ENCODE data around the gene FOXO6. TPM values are rescaled to one million over a fixed set of nuclear protein-coding genes. Genes with fewer than 3 reads are reported as not detected.
A peak's percentile ranks its signal among the peaks of the same experiment; 100 is the strongest.

FOXO6 gene
- total RNA-seq, 1 experiment from 2014 or later, result 9.0 TPM

- H3K27ac ChIP-seq, result no peak overlapping the region
- POLR2A ChIA-PET (ENCODE audit: unreplicated experiment), result interaction anchor here (0.5 kb wide), 1 partner anchor 98 kb away, joined by 3 read pairs; no protein-coding TSS in a partner anchor
- H3F3A ChIP-seq (ENCODE audit: insufficient read depth, low read depth), result no peaks in the 10 kb centered on the region; the same call in 1 of the 2 replicates
- H3K27me3 ChIP-seq (ENCODE audit: insufficient read depth, low read depth), result no peaks in the 10 kb centered on the region
- CTCF ChIA-PET, result interaction anchor here (0.7 to 1.5 kb wide), 7 partner anchors 35 to 193 kb away, joined by 3 to 9 read pairs (median 5); partner anchors contain the start of gene FOXO6
- H3K4me3 ChIP-seq, result no peak overlapping the region
- H3K36me3 ChIP-seq (ENCODE audit: low read depth), result no peaks in the 10 kb centered on the region
- no peaks in the 10 kb centered on the region for H3K79me2 ChIP-seq (ENCODE audit: low read depth)
- no peak overlapping the region for H2AFZ ChIP-seq
- TF ChIP-seq CTCF (conservative IDR thresholded peaks at IDR 0.05) (peak; percentile 84), EZH2 (IDR thresholded peaks at IDR 0.05; ENCODE audit: low read depth) (no peak)
- no TSS peak for BruUV-seq (replicated peaks)
- H3K9me3 ChIP-seq (ENCODE audit: insufficient read depth, low read depth), result no peaks in the 10 kb centered on the region
- H3K9me2 ChIP-seq (ENCODE audit: insufficient read depth), result no peaks in the 10 kb centered on the region
- peak; percentile 60 to 82 for DNase-seq
- intact Hi-C loops (cut with micrococcal nuclease; ENCODE audit: unreplicated experiment), result loop anchor here (1.0 to 5.0 kb wide), 6 partner anchors 40 to 192 kb away; no protein-coding TSS in a partner anchor
- H3K4me1 ChIP-seq (replicated peaks; ENCODE audit: insufficient read depth), result peaks cover 17% of the 10 kb centered on the region
- H3K4me2 ChIP-seq, result no peak overlapping the region
- no peaks in the 10 kb centered on the region for H4K20me1 ChIP-seq (ENCODE audit: insufficient read depth)
These were observed 38.4 kb upstream of the FOXO6 start for GRCh38 chr1:41322835-41323234.

GRCh38 chr1:41323243-41323642 is 38.0 kb upstream of the FOXO6 start:
- no peaks in the 10 kb centered on the region for H4K20me1 ChIP-seq (ENCODE audit: insufficient read depth)
- BruUV-seq (replicated peaks), result no TSS peak
- peaks cover 15% of the 10 kb centered on the region for H3K4me1 ChIP-seq (replicated peaks; ENCODE audit: insufficient read depth)
- H2AFZ ChIP-seq, result no peak overlapping the region
- H3K27ac ChIP-seq, result no peak overlapping the region
- DNase-seq, result no peak
- no peak; the same call in 1 of the 2 replicates for TF ChIP-seq CTCF (conservative IDR thresholded peaks at IDR 0.05)
- TF ChIP-seq EZH2 (IDR thresholded peaks at IDR 0.05; ENCODE audit: low read depth), result no peak
- POLR2A ChIA-PET (ENCODE audit: unreplicated experiment), result no interaction called here
- no peaks in the 10 kb centered on the region for H3K36me3 ChIP-seq (ENCODE audit: low read depth)
- intact Hi-C loops (cut with micrococcal nuclease; ENCODE audit: unreplicated experiment), result loop anchor here (1.0 to 5.0 kb wide), 6 partner anchors 40 to 192 kb away; no protein-coding TSS in a partner anchor
- no peaks in the 10 kb centered on the region for H3K27me3 ChIP-seq (ENCODE audit: insufficient read depth, low read depth)
- CTCF ChIA-PET, result interaction anchor here (0.7 to 1.5 kb wide), 7 partner anchors 38 to 192 kb away, joined by 3 to 9 read pairs (median 5); partner anchors contain the start of gene FOXO6
- no peaks in the 10 kb centered on the region for H3K9me2 ChIP-seq (ENCODE audit: insufficient read depth)
- H3K4me3 ChIP-seq, result no peak overlapping the region
- H3K4me2 ChIP-seq, result no peak overlapping the region
- no peaks in the 10 kb centered on the region for H3K79me2 ChIP-seq (ENCODE audit: low read depth)
- no peaks in the 10 kb centered on the region; the same call in 1 of the 2 replicates for H3F3A ChIP-seq (ENCODE audit: insufficient read depth, low read depth)
- H3K9me3 ChIP-seq (ENCODE audit: insufficient read depth, low read depth), result no peaks in the 10 kb centered on the region

GRCh38 chr1:41325801-41326200 is 35.4 kb upstream of the FOXO6 start:
- H3K4me3 ChIP-seq, result no peak overlapping the region
- BruUV-seq (replicated peaks), result no TSS peak
- H3K9me2 ChIP-seq (ENCODE audit: insufficient read depth), result no peaks in the 10 kb centered on the region
- no peaks in the 10 kb centered on the region for H3K79me2 ChIP-seq (ENCODE audit: low read depth)
- peak overlapping the region; percentile 13; the same call in 1 of the 2 replicates for H3K4me2 ChIP-seq
- H3K27me3 ChIP-seq (ENCODE audit: insufficient read depth, low read depth), result no peaks in the 10 kb centered on the region
- peaks cover 15% of the 10 kb centered on the region for H3K4me1 ChIP-seq (replicated peaks; ENCODE audit: insufficient read depth)
- no peaks in the 10 kb centered on the region for H4K20me1 ChIP-seq (ENCODE audit: insufficient read depth)
- no peak for TF ChIP-seq EZH2 (IDR thresholded peaks at IDR 0.05; ENCODE audit: low read depth)
- TF ChIP-seq CTCF (conservative IDR thresholded peaks at IDR 0.05), result no peak
- ChIA-PET POLR2A (ENCODE audit: unreplicated experiment) (no interaction called here), CTCF (no interaction called here)
- H3K36me3 ChIP-seq (ENCODE audit: low read depth), result no peaks in the 10 kb centered on the region
- intact Hi-C loops (cut with micrococcal nuclease; ENCODE audit: unreplicated experiment), result loop anchor here (2.0 kb wide), 1 partner anchor 21 kb away; no protein-coding TSS in a partner anchor
- H3F3A ChIP-seq (ENCODE audit: insufficient read depth, low read depth), result no peaks in the 10 kb centered on the region; the same call in 1 of the 2 replicates
- H2AFZ ChIP-seq, result no peak overlapping the region
- H3K27ac ChIP-seq, result no peak overlapping the region
- peak; percentile 47 to 62 for DNase-seq
- H3K9me3 ChIP-seq (ENCODE audit: insufficient read depth, low read depth), result no peaks in the 10 kb centered on the region

Data from PC-9 (cell line).